CD4-positive, alpha-beta T cell treated with Interleukin-2 at 100 ng/mL for 4 hours (primary cell): ENCODE results near the gene RAB43.
"Not testable (repeated sequence)": the region's sequence is repeated elsewhere in the genome, so short reads cannot be mapped to it uniquely, and the experiment has no call there.

Experiments
- DNase-seq: peaks from one replicate; pipeline ENCODE4 v3.0.0-alpha.2; 2020; ENCODE audit warnings: low spot score

The RAB43 gene

DNA sequence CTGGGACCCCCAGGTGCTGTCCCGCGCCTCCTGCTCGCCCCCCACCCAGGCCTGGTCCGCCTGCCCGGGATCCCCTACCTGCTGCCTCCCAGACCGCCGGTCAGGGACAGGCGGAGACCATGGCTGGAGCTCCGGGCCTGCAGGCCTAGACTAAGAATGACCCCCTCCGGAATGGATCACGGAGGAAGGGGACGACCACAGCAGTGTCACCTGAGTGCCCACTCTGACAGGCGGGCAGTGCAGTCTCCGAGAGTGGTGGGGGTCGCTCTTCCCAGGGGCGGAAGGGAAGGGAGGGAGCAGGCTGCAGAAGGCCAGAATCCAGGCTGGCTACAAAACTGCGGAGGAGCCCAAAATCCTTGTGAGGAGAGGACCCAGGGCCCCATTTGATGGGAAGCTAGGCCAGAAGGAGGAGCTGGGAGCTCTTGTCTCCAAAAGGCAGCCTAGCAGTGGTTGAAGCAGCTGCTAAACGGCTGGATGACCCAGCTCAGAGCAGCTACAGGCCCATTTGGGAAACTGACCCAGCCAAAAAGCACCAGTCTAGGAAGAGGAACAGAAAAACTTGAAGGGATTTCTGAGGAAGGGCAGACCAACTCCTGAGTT is 908 bp upstream of the RAB43 start:
- peak; percentile 17 for DNase-seq

DNA sequence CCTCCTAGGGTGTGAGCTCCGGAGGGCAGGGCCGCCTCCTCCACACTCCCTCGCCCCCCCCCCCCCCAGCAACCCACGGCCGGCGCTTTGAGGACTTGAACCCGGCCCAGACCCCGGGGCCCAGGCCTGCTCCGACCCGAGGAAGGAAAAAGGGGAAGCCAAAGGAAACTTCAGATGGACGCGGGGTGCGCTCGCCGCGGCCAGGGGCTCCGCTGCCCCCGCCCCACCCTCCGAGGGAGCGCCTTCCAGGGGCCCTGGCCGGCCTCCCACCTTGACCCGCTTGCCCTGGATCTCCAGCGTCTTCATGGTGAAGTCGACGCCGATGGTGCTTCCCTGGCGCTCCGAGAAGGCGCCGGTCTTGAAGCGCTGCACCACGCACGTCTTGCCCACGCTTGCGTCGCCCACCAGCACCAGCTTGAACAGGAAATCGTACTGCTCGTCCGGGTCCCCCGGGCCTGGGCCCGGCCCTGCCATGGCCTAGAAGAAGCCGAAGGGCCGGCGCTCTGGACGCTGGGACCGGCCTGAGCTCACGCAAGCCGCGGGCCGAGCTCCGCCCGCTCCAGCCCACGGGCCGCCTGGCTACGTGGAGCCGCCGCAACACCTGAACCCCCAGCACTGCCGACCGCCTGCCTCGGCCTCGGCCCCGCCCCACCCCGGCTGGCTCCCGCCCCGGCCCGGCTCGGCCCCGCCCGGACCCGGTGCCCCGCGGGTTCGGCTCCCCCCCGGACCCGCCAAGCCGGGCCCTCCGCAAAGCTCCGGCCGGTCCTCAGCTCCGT is 400 bp downstream of the RAB43 start:
- DNase-seq, result no peak

DNA sequence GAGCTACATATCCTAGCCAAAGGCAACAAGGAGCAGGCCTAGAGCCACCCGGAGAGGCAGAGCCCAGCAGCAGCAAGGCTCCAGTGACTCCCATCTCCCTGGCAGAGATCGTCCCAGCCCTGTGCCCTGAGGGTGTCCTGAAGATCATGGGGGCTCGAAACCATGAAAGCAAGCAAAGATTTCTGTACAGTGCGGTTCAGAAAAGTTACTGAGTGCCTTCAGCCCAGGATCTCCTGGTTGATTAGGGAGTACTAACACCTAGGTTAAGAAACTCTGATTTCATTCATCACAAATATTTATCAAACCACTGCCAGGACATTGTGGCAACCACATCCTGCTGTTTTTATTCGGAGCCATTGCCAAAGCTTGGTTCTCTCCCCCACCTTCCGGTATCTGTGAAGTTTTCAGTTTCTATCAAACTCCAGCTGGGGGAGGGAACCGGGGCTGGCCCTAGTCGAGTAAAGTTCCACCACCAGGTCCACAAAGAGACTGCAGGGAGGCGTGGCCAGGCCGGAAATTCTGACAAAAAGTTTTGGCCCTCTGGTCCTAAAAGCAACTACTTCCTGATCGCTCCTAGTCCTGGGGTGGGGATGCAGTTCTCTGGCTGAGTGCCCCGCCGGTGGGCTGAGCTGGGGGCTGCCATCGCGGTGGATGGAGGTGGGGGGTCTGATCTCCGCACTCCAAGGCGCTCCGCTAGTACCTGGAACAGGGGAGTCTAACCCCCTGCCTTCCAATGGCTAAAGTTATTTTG is 1.2 kb downstream of the RAB43 start:
- DNase-seq, result peak; percentile 92

DNA sequence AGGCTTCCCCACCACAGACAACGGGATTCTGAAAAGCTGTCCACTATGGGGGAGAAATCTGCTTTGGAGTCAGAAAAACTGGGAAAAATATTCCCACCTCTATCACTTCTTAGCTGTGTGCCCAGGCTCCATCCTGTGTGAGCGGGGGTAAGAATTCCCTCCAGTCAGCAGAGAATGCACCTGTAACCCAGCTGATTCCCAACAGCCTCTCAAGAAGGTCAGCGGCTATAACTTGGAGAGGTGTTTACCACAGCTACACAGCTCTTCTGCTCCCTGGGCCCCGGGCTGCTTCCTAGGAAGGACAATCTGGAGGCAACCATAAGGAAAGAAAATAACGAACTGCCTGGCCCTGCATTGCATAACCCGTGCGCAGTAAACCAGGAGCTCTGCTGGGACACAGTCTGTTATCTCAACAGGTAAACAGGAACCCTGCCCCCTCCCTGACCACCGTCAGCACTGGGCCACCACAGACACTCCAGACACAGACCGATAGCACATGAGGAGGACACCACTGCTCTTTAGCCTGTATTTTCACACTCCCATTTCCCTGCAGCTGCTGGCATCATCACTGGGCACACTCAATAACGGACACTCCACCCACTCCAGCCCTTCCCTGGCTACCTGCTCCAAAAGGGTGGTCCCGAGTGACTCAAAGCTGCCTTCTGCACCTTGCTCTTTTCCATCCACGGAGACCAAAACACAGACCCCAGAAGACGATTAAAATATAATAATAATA is 2.1 kb downstream of the RAB43 start:
- no peak for DNase-seq

DNA sequence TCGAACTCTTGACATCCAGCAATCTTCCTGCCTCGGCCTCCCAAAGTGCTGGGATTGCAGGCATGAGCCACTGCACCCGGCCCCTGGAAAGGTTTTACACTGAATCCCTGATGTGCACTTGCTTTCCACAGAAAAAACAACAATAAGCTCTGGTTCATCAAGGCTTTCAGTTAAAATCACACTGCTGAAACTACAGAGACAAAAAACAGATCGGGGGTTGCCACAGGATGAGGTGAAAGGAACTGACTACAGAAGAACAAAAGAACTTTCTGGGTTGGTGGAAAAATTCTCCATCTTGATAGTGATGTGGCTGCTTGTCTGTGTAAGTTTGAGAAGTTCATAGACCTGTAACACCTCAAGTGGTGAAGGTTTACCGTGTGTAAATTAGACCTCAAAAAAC is 2.9 kb downstream of the RAB43 start:
- peak; percentile 79 for DNase-seq

DNA sequence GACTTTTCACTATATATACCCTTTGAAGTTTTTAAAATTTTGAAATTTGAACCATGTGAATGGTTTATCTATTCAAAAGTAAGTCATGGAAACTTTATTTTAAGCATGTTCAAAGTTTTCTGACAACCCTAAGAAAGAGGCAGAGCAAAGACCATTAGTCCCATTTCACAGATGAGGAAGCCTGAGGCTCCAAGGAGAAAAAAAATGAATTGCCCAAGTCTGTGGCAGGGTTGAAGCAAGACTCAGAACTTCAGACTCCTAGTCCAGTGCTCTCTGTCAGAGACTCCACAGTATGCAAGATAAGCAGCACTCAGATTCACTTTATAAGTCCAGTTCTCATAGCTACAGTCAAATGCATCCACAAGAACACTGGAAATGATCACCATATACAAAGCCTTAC is 4.5 kb downstream of the RAB43 start:
- no peak for DNase-seq

DNA sequence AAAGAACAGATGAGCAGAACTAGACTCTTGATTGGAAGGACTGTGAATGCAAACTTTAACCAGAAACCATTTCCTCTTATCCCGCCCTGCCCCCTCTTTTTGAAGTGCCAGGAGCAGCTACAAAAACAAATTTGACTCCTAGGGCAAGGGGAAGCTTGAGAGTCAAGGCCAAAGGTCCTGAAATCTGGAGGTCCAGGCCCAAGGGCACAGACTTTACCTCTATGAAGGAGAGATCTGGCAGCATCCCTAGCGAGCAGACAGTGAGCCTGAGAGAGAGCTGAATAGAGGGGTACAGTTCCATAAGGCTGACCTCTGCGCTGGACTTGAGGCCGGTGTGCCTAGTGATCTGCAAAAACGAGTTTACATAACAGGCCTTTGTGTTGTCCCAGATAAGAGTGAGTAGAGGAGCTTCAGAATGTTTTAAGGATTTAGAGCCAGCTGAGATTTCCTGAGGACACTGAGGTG is 5.1 kb downstream of the RAB43 start:
- no peak for DNase-seq

DNA sequence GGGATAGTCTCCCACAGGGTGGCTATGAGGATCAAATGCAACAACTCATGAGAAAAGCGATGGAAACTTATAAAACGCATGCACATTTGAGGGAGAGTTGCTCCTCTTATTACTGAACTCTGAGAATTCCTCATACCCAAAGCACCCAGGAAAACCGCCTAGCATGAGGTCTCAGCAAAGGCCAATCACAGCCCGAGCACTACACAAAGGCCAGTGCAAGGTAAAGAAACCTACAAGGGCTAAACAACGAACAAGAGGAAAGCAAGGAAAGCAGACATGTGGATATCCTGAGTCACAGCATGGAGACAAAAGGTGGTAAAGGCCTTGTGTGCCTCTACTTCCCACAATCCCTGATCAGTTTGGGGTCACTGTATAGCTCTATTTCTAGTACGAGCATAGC is 7.1 kb downstream of the RAB43 start:
- no peak for DNase-seq

DNA sequence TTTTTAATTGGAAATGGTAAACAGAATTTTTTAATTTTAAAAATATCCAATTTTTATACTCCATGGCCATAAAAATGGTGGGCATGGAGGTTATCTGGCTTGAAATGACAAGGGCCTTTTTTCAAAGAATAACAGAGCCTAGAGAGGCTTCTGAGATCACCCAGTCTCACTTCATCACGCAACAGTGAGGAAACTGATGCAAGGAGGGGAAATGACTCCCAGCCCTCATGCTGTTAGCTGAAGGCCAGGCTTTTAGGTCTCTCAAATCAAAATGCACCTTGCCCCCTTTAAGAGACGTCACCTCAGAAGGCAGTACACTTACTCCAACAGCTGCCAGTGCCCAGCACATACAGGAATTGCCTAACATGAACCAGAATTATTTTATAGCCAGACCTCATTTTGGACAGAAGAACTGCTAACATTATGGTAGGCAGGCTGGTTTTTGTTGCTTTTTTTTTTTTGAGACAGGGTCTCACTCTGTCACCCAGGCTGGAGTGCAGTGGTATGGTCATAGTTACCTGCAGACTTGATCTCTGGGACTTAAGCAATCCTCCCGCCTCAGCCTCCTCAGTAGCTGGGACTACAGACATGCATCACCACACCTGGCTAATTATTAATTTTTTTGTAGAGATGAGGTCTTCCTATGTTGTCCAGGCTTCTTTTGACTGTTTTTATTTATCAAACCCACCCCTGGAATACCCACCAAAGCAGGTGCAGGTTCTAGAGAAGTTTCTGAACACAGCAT is 9.1 kb downstream of the RAB43 start:
- no peak for DNase-seq

DNA sequence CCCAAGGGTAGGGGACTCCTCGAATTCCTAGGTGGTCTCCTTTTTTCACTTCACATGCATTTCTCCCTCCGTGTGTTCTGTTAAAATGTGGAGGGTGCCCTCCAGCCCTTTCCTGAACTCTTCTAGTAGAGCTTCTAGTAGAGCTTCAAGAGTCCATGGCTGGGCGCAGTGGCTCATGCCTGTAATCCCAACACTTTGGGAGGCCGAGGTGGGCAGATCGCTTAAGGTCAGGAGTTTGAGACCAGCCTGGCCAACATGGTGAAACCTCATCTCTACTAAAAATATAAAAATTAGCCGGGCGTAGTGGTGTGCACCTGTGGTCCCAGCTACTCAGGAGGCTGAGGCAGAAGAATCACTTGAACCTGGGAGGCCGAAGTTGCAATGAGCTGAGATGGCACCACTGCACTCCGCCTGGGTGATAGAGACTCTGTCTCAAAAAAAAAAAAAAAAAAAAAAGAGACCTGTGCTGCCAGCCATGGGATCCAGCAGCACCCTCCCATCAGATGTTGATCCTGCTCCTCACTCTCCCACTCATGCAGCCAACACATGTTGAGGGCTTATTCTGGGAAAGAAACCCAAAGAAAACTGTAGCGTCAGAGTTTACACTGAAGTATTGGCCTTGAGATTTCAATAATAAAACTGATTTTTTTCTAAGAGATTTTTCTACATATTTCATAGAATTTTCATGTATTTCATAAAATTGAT is 10.4 kb downstream of the RAB43 start:
- DNase-seq, result not testable (repeated sequence)

DNA sequence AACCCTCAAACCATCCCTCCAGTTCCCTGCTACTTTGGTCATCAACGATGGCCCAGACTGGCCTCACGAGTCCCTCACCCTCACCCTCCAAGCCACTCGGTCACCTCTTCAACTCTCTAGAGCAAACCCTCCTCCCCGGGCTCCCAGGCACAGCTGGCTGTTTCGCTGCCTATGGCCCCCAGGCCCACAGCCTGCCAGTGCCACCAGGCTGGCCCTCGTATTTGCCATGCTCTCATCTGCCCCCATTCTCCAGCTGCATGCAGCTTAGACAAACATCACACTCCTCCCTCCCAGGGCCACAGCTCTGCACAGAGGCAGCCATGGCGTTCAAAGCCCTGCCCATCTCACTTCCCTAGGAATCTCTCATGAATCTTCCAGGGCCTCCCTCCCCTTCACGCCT is 13.8 kb downstream of the RAB43 start:
- no peak for DNase-seq

DNA sequence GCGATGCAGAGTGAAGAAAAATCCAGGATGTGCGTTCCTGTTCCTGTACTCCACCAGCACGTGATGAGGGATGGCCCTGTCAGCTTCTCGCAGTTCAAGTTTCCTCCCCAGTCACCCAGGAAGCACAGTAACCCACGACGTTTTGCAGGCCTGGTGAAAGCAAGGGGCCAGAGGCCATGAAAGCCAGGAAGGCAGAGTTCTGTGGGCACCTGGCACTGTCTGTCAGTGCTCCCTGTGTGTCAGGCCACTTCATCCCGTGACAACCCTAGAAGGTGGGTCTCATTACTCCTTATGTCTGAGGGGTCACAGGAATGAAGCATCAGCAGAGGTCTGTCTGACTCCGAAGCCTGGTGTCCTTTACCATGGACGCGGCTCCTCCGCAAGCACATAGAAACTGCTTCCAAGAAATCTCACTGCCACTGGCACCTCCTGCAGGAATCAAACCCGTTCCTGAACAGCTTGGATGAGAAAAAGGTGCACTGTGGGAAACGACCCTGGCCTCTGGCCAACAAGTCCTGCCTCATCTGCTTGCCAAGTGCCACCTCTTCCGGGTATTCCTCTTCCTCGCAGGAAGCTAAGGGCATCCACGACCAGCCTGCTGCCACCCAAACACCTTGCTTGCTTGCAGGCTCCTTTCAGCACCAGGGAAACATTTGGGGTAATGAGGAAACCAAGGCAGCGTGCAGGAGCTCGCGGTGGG is 14.6 kb downstream of the RAB43 start:
- no peak for DNase-seq

DNA sequence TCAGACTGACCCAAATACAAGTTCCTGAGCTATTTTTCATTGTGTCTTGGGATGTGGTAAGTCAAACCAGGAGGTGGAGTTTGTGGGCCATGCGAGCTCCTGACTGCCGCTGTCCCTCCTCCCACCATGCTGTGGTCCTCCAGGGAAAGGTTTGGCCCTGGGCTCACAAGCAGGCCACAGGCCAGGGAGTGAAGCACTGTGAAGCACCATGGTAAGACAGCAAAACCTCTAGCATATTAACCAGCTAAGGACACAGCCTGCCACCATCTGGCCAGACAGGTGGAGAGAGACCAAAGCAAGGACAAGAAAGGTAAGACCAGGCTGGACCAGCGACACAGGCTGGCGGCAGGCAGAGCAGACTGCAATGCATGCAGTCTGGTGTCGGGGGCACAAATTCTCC is 15.3 kb downstream of the RAB43 start:
- DNase-seq, result no peak

DNA sequence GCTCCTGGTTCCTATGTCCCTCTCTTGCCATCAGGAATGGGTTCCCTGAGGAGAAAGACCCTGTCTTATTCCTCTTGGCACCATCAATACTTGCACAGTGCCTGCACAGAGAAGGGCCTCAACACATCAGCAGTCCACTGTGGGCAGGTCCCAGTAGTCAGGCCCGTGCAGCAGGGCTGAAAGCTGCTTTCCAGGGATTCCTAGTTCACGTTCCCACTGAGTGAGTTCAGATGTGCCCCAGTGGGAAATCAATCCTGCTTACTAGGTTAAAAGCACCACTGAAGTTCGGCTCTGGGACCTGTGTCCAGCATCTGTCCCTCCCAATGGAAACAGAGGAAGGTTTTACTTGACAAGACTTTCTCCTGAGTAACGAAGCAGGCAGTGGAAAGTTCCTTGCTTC is 15.7 kb downstream of the RAB43 start:
- DNase-seq, result no peak

DNA sequence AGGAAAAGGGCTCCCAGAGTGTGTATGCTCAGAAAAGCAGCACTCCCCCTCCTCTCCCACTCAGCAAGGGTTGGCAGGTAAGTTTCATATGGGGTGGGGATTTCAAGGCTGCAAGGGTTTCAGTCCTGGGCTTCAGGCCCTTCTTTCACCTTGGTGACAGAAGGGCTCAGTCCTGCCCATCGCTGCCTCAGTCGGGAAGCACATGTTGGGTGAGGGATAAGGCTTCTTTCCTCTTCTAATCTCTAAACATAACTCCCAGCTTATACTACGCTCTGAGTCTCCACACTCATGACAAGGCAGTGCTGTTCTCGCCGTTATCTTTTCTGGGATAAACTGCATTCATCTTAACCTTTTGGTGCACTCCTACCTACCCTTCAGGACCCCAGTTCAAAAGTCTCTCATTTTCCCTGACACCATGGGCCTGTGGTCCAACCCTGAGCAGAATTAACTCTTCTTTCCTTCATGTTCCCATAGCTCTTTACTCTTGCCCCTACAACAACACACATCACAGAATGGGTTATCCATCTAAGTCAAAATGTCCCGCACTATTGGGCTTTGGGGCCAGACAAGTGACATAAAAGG is 17.0 kb downstream of the RAB43 start:
- DNase-seq, result no peak

DNA sequence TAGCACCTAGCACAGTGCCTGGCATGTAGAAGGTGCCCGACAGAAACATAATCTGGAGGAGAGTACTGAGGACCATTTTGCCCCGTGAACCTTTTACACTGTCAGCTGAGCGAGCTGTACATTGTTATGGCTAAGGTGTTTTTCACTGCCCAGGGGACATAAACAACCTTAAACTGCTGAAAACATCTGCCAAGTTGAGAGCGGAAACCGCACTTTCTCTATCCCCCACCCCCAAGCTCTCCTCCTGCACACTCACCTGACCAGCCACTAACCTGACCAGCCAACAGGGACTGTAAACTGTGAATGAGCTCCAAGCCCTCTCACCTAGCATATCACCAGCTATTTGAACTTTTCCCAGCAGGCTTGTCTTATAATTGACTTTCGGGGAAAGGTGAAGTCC is 17.6 kb downstream of the RAB43 start:
- no peak for DNase-seq

DNA sequence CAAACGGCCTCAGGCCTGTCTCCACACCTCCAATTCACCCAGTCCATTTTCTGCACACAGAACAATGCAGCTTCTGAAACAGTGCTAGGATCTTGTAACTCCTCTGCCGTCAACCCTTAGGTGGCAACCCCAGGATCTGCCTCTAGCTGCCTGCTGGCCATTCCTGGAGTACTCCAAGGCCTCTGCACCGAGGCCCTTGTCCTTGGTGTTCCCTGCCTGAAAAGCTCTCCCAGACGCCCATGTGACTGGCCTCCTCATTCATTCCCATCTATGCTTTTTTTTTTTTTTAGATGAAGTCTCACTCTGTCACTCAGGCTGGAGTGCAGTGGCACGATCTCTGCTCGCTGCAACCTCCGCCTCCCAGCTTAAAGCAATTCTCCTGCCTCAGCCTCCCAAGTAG is 18.3 kb downstream of the RAB43 start:
- no peak for DNase-seq

DNA sequence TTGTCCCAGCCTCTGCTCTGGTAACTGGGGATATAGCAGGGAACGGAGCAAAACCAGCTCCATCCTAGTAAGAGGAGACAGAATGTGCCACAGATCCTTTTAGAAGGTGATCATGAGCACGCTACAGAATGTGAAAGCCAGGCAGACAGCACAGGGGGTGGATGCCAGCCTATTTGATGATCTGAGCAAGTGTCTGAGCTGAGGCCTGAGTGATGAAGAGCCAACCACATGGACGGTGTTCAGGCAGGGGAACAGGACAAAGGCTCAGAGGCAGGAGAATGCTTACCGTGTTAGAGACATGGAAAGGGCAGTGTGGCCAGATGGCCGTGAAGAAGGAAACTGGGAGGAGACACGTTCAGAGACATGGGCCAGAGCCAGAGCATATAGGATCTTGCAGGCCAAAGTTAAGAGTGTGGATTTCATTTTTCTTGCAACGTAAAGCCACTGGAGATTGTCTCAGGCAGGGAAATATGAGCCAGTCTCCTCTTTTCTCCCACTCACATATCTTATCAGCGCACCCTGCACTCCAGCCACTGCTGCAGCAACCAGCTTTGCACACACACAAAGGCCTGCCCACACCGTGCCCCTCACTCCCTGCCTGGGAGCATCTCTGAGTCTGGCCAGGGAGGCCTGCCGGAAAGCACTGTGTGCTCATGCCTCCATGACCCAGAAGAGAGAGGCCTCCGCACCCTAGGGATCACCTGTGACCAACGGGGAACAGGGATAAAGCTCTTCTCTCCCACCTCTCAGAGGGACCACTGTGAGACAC is 20.1 kb downstream of the RAB43 start:
- DNase-seq, result no peak

DNA sequence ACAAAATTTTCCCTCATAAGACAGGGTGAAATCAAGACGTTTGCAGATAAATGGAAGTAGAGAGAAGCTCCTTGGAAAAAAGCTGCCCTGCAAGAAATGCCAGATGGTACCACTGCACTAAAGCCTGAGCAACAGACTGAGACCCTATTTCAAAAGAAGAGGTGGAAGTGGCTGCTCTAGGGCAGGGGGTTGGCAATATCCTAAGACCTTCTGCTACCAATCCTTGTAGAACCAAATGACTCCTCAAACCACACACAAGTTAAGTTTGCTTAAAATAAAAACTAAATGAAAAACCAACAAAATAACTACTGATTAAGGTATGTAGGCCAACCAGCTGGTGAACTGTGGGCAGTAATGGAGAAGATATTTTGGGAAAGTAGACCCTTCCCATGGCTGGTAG is 21.3 kb downstream of the RAB43 start:
- DNase-seq, result no peak
